ENCODE data around the gene WDR12.
A peak's percentile ranks its signal among the peaks of the same experiment; 100 is the strongest.

Gene WDR12

GRCh38 chr2:202848813-202849212, 62.7 kb downstream of the WDR12 start:
- Histone ChIP-seq H3K4me3 (replicated peaks; ENCODE audit: low read depth, low read length) (no peak overlapping the region), H3K27me3 (replicated peaks; ENCODE audit: control insufficient read depth, insufficient read depth, low read length) (no peaks in the 10 kb centered on the region), H3K36me3 (ENCODE audit: control insufficient read depth, insufficient read depth, low read length) (no peaks in the 10 kb centered on the region)
- no peak for TF ChIP-seq CTCF (IDR thresholded peaks at IDR 0.05; ENCODE audit: insufficient read depth, low read length, poor library complexity, severe bottlenecking)
- no peak for DNase-seq (ENCODE audit: extremely low read depth, insufficient read length)

- TF ChIP-seq CTCF (IDR thresholded peaks at IDR 0.05; ENCODE audit: insufficient read depth, low read length, poor library complexity, severe bottlenecking), result no peak
- no peak overlapping the region for H3K4me3 ChIP-seq (replicated peaks; ENCODE audit: low read depth, low read length)
- H3K36me3 ChIP-seq (ENCODE audit: control insufficient read depth, insufficient read depth, low read length), result no peaks in the 10 kb centered on the region
- DNase-seq (ENCODE audit: extremely low read depth, insufficient read length), result peak; percentile 18
- H3K27me3 ChIP-seq (replicated peaks; ENCODE audit: control insufficient read depth, insufficient read depth, low read length), result no peaks in the 10 kb centered on the region
Observed at GRCh38 chr2:202847693-202848524, 63.6 kb downstream of the WDR12 start.

GRCh38 chr2:202844656-202845055, 66.8 kb downstream of the WDR12 start:
- no peak for DNase-seq (ENCODE audit: extremely low read depth, insufficient read length)
- Histone ChIP-seq H3K36me3 (ENCODE audit: control insufficient read depth, insufficient read depth, low read length) (no peaks in the 10 kb centered on the region), H3K4me3 (replicated peaks; ENCODE audit: low read depth, low read length) (no peak overlapping the region), H3K27me3 (replicated peaks; ENCODE audit: control insufficient read depth, insufficient read depth, low read length) (no peaks in the 10 kb centered on the region)
- TF ChIP-seq CTCF (IDR thresholded peaks at IDR 0.05; ENCODE audit: insufficient read depth, low read length, poor library complexity, severe bottlenecking), result no peak

- Histone ChIP-seq H3K27me3 (replicated peaks; ENCODE audit: control insufficient read depth, insufficient read depth, low read length) (no peaks in the 10 kb centered on the region), H3K36me3 (ENCODE audit: control insufficient read depth, insufficient read depth, low read length) (no peaks in the 10 kb centered on the region), H3K4me3 (replicated peaks; ENCODE audit: low read depth, low read length) (no peak overlapping the region)
- TF ChIP-seq CTCF (IDR thresholded peaks at IDR 0.05; ENCODE audit: insufficient read depth, low read length, poor library complexity, severe bottlenecking), result no peak
- no peak for DNase-seq (ENCODE audit: extremely low read depth, insufficient read length)
Observed at GRCh38 chr2:202842690-202843089, 68.8 kb downstream of the WDR12 start.

- H3K27me3 ChIP-seq (replicated peaks; ENCODE audit: control insufficient read depth, insufficient read depth, low read length), result no peaks in the 10 kb centered on the region
- H3K4me3 ChIP-seq (replicated peaks; ENCODE audit: low read depth, low read length), result no peak overlapping the region
- DNase-seq (ENCODE audit: extremely low read depth, insufficient read length), result no peak
- TF ChIP-seq CTCF (IDR thresholded peaks at IDR 0.05; ENCODE audit: insufficient read depth, low read length, poor library complexity, severe bottlenecking), result no peak
- no peaks in the 10 kb centered on the region for H3K36me3 ChIP-seq (ENCODE audit: control insufficient read depth, insufficient read depth, low read length)
Observed at GRCh38 chr2:202841090-202841867, 70.2 kb downstream of the WDR12 start.
